Peyer's patch (tissue), 4 donors: ENCODE measurements around the gene NOL4L.

Experiments used
- CTCF ChIP-seq, 6 experiments: fragments of 450-650 bp in 4 of 6; fragments of 200-600 bp in 2 of 6; sonication (generic) in 1 of 6; IDR thresholded peaks; one replicate each; pipeline ENCODE4 v1.5.1; 2017 to 2019; ENCODE audit warnings: antibody characterized with exemption in 6 of 6, mild to moderate bottlenecking in 3 of 6, moderate library complexity in 1 of 6
- POLR2A ChIP-seq, 2 donors: fragments of 450-650 bp; IDR thresholded peaks; one replicate each; pipeline ENCODE4 v1.5.1; 2017; ENCODE audit warnings: antibody characterized with exemption in 2 of 2, mild to moderate bottlenecking in 2 of 2, moderate library complexity in 2 of 2

- TF ChIP-seq CTCF (IDR thresholded peaks at IDR 0.05) (no peak), POLR2A (IDR thresholded peaks at IDR 0.05) (no peak)
Measured at GRCh38 chr20:32544893-32545840, 40.0 kb downstream of the NOL4L start.
